ENCODE measurements around the gene PCNX2. TPM values are rescaled to one million over a fixed set of nuclear protein-coding genes. Genes with fewer than 3 reads are reported as not detected.
A peak's percentile ranks its signal among the peaks of the same experiment; 100 is the strongest.

PCNX2 gene
- total and polyA plus RNA-seq, 3 donors from 2014 or later: 8.4 to 28.9 (median 27.6) TPM

DNA sequence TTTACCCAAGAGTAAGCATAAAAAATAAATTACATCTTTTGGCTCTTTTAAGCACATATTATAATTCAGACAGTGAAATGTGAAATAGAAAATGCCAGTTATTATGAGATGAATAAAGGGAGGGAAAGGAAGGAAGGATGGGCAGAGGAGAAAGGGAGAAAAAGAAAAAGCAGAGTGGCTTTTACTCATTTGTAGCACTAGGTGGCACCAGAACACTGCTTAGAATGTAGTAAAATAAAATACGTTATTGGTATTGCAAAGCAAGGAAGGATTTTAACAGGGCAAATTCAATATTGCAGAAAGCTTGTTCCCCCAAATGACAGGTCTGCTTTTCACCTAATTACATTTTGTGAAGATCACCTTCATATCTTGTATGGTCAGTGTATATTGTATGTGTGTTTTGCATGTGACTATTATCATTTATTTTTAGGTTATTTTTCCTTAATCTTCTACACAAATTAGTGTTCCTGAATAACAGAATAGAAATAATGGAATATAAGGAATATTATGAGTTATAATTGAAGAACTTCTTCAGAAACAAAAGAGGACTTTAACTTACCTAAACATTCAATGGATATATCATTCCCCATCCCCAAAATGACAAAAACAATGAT is 9.1 kb upstream of the PCNX2 start:
- TF ChIP-seq, protein P1, sequence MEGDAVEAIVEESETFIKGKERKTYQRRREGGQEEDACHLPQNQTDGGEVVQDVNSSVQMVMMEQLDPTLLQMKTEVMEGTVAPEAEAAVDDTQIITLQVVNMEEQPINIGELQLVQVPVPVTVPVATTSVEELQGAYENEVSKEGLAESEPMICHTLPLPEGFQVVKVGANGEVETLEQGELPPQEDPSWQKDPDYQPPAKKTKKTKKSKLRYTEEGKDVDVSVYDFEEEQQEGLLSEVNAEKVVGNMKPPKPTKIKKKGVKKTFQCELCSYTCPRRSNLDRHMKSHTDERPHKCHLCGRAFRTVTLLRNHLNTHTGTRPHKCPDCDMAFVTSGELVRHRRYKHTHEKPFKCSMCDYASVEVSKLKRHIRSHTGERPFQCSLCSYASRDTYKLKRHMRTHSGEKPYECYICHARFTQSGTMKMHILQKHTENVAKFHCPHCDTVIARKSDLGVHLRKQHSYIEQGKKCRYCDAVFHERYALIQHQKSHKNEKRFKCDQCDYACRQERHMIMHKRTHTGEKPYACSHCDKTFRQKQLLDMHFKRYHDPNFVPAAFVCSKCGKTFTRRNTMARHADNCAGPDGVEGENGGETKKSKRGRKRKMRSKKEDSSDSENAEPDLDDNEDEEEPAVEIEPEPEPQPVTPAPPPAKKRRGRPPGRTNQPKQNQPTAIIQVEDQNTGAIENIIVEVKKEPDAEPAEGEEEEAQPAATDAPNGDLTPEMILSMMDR (IDR thresholded peaks at IDR 0.05): peak; percentile 29 to 65 (median 42)
- no peak for TF ChIP-seq POLR2A (IDR thresholded peaks at IDR 0.05)
- intact Hi-C loops (cut with DNase I; ENCODE audit: low total_unique reads): no loop called here
- WGBS, 2 donors: 14 to 32% methylated on average over 1 of the region's 1 CpG

DNA sequence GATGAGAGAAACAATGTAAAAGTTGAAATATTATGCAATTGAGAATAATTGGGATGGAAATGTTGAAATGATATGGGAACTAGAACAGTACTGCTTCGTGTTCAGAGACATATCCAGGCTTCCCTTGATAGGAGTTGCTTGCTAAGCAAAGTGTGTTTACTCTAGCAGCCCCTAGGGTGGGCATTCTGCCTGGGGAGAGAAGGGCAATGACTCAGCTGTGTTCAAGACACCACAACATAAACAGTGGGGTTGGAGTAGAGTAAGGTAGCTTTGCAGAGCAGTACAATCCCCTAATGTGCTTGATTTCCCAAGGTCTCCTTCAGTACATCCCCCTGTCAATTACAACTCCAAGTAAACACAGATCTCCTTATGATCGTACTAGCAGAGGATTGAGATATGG is 4.8 kb upstream of the PCNX2 start:
- no peak for TF ChIP-seq POLR2A (IDR thresholded peaks at IDR 0.05)
- TF ChIP-seq, protein P1 (IDR thresholded peaks at IDR 0.05): no peak

More for the DNA sequence above, 9.1 kb upstream of the PCNX2 start:
- DNase-seq: no peak
- no peak overlapping the region for H3K27ac ChIP-seq
- H3K27me3 ChIP-seq: no peaks in the 10 kb centered on the region
- H3K4me1 ChIP-seq: no peaks in the 10 kb centered on the region
- H3K36me3 ChIP-seq (ENCODE audit: low read depth, missing control alignments): no peaks in the 10 kb centered on the region
- H3K9me3 ChIP-seq: no peaks in the 10 kb centered on the region
- no peak overlapping the region for H3K4me3 ChIP-seq

DNA sequence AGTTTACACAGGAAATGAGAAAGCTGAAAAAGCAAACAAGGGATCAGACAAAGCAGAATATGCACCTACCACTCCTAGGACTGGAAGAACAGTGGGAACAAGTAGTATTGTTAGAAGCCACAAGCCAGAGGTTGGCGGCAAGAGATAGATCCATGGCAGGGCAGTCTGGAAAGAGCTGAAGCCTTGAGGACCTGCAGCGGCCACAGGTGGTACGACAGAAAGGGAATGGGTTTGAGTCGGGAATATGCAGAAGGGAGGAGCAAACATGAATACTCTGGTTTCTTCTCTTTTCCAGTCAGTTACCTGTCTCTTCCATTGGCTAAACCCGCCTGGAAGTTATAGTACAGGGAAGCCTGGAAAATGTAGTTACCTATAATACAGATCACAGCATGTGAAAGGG is 3.9 kb upstream of the PCNX2 start:
- WGBS, 2 donors: 83 to 86% methylated on average over 5 of the region's 5 CpGs
- Histone ChIP-seq H3K9me3 (no peaks in the 10 kb centered on the region), H3K4me3 (no peak overlapping the region), H3K4me1 (no peaks in the 10 kb centered on the region), H3K36me3 (ENCODE audit: low read depth, missing control alignments) (no peaks in the 10 kb centered on the region), H3K27ac (no peak overlapping the region), H3K27me3 (no peaks in the 10 kb centered on the region)
- DNase-seq: no peak
- no peak for TF ChIP-seq POLR2A (IDR thresholded peaks at IDR 0.05)
- TF ChIP-seq, protein P1 (IDR thresholded peaks at IDR 0.05): no peak
- intact Hi-C loops (cut with DNase I; ENCODE audit: low total_unique reads): no loop called here

More for the DNA sequence above, 4.8 kb upstream of the PCNX2 start:
- intact Hi-C loops (cut with DNase I; ENCODE audit: low total_unique reads): no loop called here
- Histone ChIP-seq H3K36me3 (ENCODE audit: low read depth, missing control alignments) (no peaks in the 10 kb centered on the region), H3K27me3 (no peaks in the 10 kb centered on the region), H3K9me3 (no peaks in the 10 kb centered on the region), H3K27ac (no peak overlapping the region), H3K4me3 (no peak overlapping the region), H3K4me1 (no peaks in the 10 kb centered on the region)
- 82 to 91% methylated on average over 2 of the region's 2 CpGs for WGBS, 2 donors
- DNase-seq: no peak

DNA sequence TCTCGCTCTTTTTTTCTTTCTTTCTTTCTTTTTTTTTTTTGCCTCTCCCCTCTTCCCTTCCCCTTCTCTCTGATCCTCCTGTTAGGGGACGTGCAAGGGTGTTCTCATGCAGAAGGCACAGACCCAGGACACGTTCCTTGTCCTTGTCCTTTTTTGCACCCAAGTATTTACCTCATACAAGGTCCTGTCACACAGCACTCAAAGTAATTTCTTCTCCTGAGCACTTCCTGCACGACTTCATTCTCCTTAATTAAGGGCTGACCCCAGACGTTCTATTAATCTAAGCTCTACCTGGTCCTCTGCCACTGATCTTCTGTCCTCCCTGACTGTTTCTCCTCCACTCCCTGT is 424 bp upstream of the PCNX2 start:
- DNase-seq: no peak
- Histone ChIP-seq H3K36me3 (ENCODE audit: low read depth, missing control alignments) (no peaks in the 10 kb centered on the region), H3K9me3 (no peaks in the 10 kb centered on the region), H3K4me3 (peak overlapping the region; percentile 51 to 63), H3K27me3 (no peaks in the 10 kb centered on the region), H3K4me1 (no peaks in the 10 kb centered on the region), H3K27ac (no peak overlapping the region)
- intact Hi-C loops (cut with DNase I; ENCODE audit: low total_unique reads): no loop called here
- 0 to 1% methylated on average over 5 of the region's 5 CpGs for WGBS, 2 donors
- no peak for TF ChIP-seq POLR2A (IDR thresholded peaks at IDR 0.05)
- TF ChIP-seq, protein P1 (IDR thresholded peaks at IDR 0.05): no peak

DNA sequence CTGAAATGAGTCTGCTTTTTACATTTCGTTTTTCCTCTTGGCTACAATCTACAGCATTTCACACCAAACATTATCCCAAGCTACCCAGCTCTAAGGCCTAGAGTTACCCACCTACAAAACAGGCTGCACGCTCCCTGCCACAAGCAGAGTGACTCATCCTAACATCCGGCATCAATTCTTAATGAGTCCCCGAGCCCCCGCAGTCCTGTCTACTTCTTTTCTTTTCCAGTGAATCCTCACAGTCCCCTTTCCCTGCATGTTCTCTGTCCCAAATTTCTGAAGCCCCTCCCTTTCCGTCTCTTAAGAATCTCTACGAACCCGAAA is 650 bp downstream of the PCNX2 start:
- H3K4me3 ChIP-seq: peak overlapping the region; percentile 51 to 63
- H3K9me3 ChIP-seq: no peaks in the 10 kb centered on the region
- peak overlapping the region in 1 of 2 donors; percentile 33 for H3K27ac ChIP-seq
- TF ChIP-seq, protein P1 (IDR thresholded peaks at IDR 0.05): no peak
- TF ChIP-seq POLR2A (IDR thresholded peaks at IDR 0.05): no peak
- no peaks in the 10 kb centered on the region for H3K27me3 ChIP-seq
- no peaks in the 10 kb centered on the region for H3K4me1 ChIP-seq
- H3K36me3 ChIP-seq (ENCODE audit: low read depth, missing control alignments): no peaks in the 10 kb centered on the region
- intact Hi-C loops (cut with DNase I; ENCODE audit: low total_unique reads): no loop called here
- DNase-seq: peak; percentile 32
- 7 to 8% methylated on average over 8 of the region's 8 CpGs for WGBS, 2 donors

All from testis (tissue), 3 donors.